GM12875 (cell line): ENCODE measurements around the gene ATP9A.

ENCODE experiments used
- H3K4me3 ChIP-seq: one replicate; pipeline ENCODE4 v1.5.1; 2011; ENCODE audit warnings: low read depth, low read length, control low read depth
- CTCF ChIP-seq: IDR thresholded peaks from 2 replicates; pipeline ENCODE4 v1.5.1; 2011; ENCODE audit warnings: low read depth, mild to moderate bottlenecking, control low read depth, inconsistent platforms, low read length, moderate library complexity, borderline replicate concordance; ENCODE audit not compliant: insufficient read depth

The ATP9A gene

GRCh38 chr20:51720384-51720783 is 47.8 kb downstream of the ATP9A start:
- no peak for TF ChIP-seq CTCF
- no peak overlapping the region for H3K4me3 ChIP-seq

- no peak for TF ChIP-seq CTCF
- no peak overlapping the region for H3K4me3 ChIP-seq
These were observed 52.4 kb downstream of the ATP9A start for GRCh38 chr20:51715856-51716185.

GRCh38 chr20:51715163-51715855 is 52.9 kb downstream of the ATP9A start:
- no peak overlapping the region for H3K4me3 ChIP-seq
- no peak for TF ChIP-seq CTCF

- no peak for TF ChIP-seq CTCF
- no peak overlapping the region for H3K4me3 ChIP-seq
These were observed 55.0 kb downstream of the ATP9A start for GRCh38 chr20:51713213-51713598.

GRCh38 chr20:51712501-51713212 is 55.5 kb downstream of the ATP9A start:
- H3K4me3 ChIP-seq, result no peak overlapping the region
- no peak for TF ChIP-seq CTCF

GRCh38 chr20:51711426-51711825 is 56.8 kb downstream of the ATP9A start:
- H3K4me3 ChIP-seq, result no peak overlapping the region
- no peak for TF ChIP-seq CTCF

- TF ChIP-seq CTCF, result no peak
- no peak overlapping the region for H3K4me3 ChIP-seq
These were observed 57.8 kb downstream of the ATP9A start for GRCh38 chr20:51710361-51710894.
